ENCODE measurements around the gene UBE2E1. TPM values are rescaled to one million over a fixed set of nuclear protein-coding genes. Genes with fewer than 3 reads are reported as not detected.

Gene UBE2E1
- total and polyA plus RNA-seq, 2 of the 4 experiments (the other 2 are of a cell fraction): 54.1 to 91.6 TPM

GRCh38 chr3:23932571-23932970 is 126.8 kb downstream of the UBE2E1 start:
- Histone ChIP-seq H2BK5ac (ENCODE audit: low read depth, low read length, poor library complexity, severe bottlenecking) (no peak overlapping the region), H3K18ac (ENCODE audit: low read depth, low read length) (no peak overlapping the region), H4K91ac (ENCODE audit: insufficient read depth, low read depth, low read length) (no peak overlapping the region), H2AK9ac (replicated peaks; ENCODE audit: low read depth, low read length, poor library complexity) (no peak overlapping the region), H3K14ac (replicated peaks; ENCODE audit: low read depth, low read length) (no peak overlapping the region), H2BK20ac (ENCODE audit: low read depth, low read length) (no peak overlapping the region), H3K56ac (ENCODE audit: extremely low read depth, insufficient read depth, low read length) (no peak overlapping the region), H2BK120ac (ENCODE audit: low read depth, low read length) (no peak overlapping the region), H3K23ac (ENCODE audit: low read depth, low read length) (no peak overlapping the region), H4K8ac (ENCODE audit: low read depth in 2 of 2, low read length in 2 of 2) (no peak overlapping the region), H2BK15ac (ENCODE audit: low read depth, low read length) (no peak overlapping the region), H2AFZ (replicated peaks; ENCODE audit: low read length, poor library complexity) (no peak overlapping the region), H3K27me3 (ENCODE audit: control insufficient read depth, insufficient read depth, low read length) (peaks cover 4% of the 10 kb centered on the region; the same call in 1 of the 2 replicates), H2AK5ac (ENCODE audit: low read depth, low read length) (no peak overlapping the region), H3K9me1 (ENCODE audit: insufficient read depth, low read length) (0 out of 2 replicates have a peak, but pooled peaks cover 4% of the 10 kb centered on the region), H3K36me3 (ENCODE audit: control insufficient read depth, insufficient read depth, low read length) (no peaks in the 10 kb centered on the region), H3K27ac (ENCODE audit: insufficient read depth, low read length) (no peak overlapping the region), H3K9me3 (ENCODE audit: control insufficient read depth, insufficient read depth, low read length) (no peaks in the 10 kb centered on the region), H3K4me1 (ENCODE audit: control insufficient read depth, insufficient read depth, low read length) (no peaks in the 10 kb centered on the region), H3K4me3 (ENCODE audit: insufficient read depth, low read depth, low read length) (no peak overlapping the region), H3K79me1 (ENCODE audit: low read depth in 1 of 2, low read length in 2 of 2) (no peaks in the 10 kb centered on the region), H4K5ac (ENCODE audit: low read depth, low read length) (no peak overlapping the region), H3K9ac (ENCODE audit: low read depth, low read length) (no peak overlapping the region), H3K4me2 (ENCODE audit: low read depth, low read length) (no peak overlapping the region), H3K4ac (ENCODE audit: low read depth, low read length) (no peak overlapping the region), H4K20me1 (ENCODE audit: insufficient read depth, low read length) (no peaks in the 10 kb centered on the region)
- no CpG with 5 or more reads among the region's 4 CpGs for WGBS, 2 experiments (ENCODE audit: extremely low coverage in 2 of 2, insufficient read length in 1 of 2)
- CTCF ChIA-PET: no interaction called here
- ATAC-seq (ENCODE audit: low read depth) (no peak), DNase-seq (no peak)
- no TSS peak for BruUV-seq (replicated peaks)
- POLR2A ChIA-PET (ENCODE audit: unreplicated experiment): no interaction called here
- in situ Hi-C loops (cut with MboI; ENCODE audit: low sequenced_read_pairs) (no loop called here), intact Hi-C loops (cut with micrococcal nuclease) (no loop called here), dilution Hi-C loops (cut with HindIII; ENCODE audit: low sequenced_read_pairs, unreplicated experiment) (no loop called here)
- TF ChIP-seq CTCF (conservative IDR thresholded peaks at IDR 0.05; ENCODE audit: low read depth, low read length): no peak
- no peak for TF ChIP-seq USF2 (IDR thresholded peaks at IDR 0.05; ENCODE audit: low read depth, low read length)
- no peak for TF ChIP-seq MAFK (IDR thresholded peaks at IDR 0.05; ENCODE audit: low read depth, low read length)
- TF ChIP-seq BHLHE40 (IDR thresholded peaks at IDR 0.05; ENCODE audit: low read depth, low read length): no peak
- TF ChIP-seq MAZ (IDR thresholded peaks at IDR 0.05; ENCODE audit: borderline replicate concordance, low read depth, low read length): no peak
- no peak for TF ChIP-seq ELK1 (IDR thresholded peaks at IDR 0.05; ENCODE audit: borderline replicate concordance, low read depth, low read length)
- no peak for TF ChIP-seq NFE2L2 (IDR thresholded peaks at IDR 0.05; ENCODE audit: low read depth, low read length)
- TF ChIP-seq RCOR1 (IDR thresholded peaks at IDR 0.05; ENCODE audit: insufficient replicate concordance, low read length): no peak
- TF ChIP-seq SMC3 (IDR thresholded peaks at IDR 0.05; ENCODE audit: low read depth, low read length): no peak
